Endothelial cell of umbilical vein (primary cell): ENCODE data around the gene CDC5L.
"Not testable (repeated sequence)": the region's sequence is repeated elsewhere in the genome, so short reads cannot be mapped to it uniquely, and the experiment has no call there.

Experiments used
- EZH2 ChIP-seq: IDR thresholded peaks from 2 replicates; pipeline ENCODE4 v1.6.1; 2012; ENCODE audit warnings: borderline replicate concordance, low read depth, mild to moderate bottlenecking, moderate library complexity, low read length, inconsistent platforms; ENCODE audit not compliant: severe bottlenecking
- TF ChIP-seq, protein P1 (sequence below), 2 donors: IDR thresholded peaks; 1 replicate in 1 of 2; 2 replicates in 1 of 2; pipeline ENCODE4 v1.5.1; 2011; ENCODE audit warnings: low read length in 2 of 2, mild to moderate bottlenecking in 2 of 2, moderate library complexity in 2 of 2, control low read depth in 1 of 2, inconsistent platforms in 1 of 2, low read depth in 1 of 2; ENCODE audit not compliant: insufficient read depth in 1 of 2; ENCODE audit errors: extremely low read depth in 1 of 2

- TF ChIP-seq, protein P1, sequence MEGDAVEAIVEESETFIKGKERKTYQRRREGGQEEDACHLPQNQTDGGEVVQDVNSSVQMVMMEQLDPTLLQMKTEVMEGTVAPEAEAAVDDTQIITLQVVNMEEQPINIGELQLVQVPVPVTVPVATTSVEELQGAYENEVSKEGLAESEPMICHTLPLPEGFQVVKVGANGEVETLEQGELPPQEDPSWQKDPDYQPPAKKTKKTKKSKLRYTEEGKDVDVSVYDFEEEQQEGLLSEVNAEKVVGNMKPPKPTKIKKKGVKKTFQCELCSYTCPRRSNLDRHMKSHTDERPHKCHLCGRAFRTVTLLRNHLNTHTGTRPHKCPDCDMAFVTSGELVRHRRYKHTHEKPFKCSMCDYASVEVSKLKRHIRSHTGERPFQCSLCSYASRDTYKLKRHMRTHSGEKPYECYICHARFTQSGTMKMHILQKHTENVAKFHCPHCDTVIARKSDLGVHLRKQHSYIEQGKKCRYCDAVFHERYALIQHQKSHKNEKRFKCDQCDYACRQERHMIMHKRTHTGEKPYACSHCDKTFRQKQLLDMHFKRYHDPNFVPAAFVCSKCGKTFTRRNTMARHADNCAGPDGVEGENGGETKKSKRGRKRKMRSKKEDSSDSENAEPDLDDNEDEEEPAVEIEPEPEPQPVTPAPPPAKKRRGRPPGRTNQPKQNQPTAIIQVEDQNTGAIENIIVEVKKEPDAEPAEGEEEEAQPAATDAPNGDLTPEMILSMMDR (IDR thresholded peaks at IDR 0.05; ENCODE audit: extremely low read depth in 1 of 2, insufficient read depth in 1 of 2, low read depth in 1 of 2, low read length in 2 of 2) = not testable (repeated sequence)
- not testable (repeated sequence) for TF ChIP-seq EZH2
These were observed 40.7 kb upstream of the CDC5L start for GRCh38 chr6:44346818-44347217.
